GM18499 (cell line): ENCODE results near the gene DBR1.

Experiments
- ATAC-seq: cut with Tn5 transposase; IDR thresholded peaks from one replicate; pipeline ENCODE4 v1.9.1; 2021; ENCODE audit warnings: moderate number of reproducible peaks; ENCODE audit not compliant: insufficient read depth, unreplicated experiment

The DBR1 gene

GRCh38 chr3:138125548-138126221 is 49.0 kb downstream of the DBR1 start:
- ATAC-seq = no peak

GRCh38 chr3:138124706-138125355 is 49.9 kb downstream of the DBR1 start:
- no peak for ATAC-seq

- no peak for ATAC-seq
Measured at GRCh38 chr3:138124188-138124587, 50.5 kb downstream of the DBR1 start.

GRCh38 chr3:138119423-138119766 is 55.3 kb downstream of the DBR1 start:
- ATAC-seq = no peak

GRCh38 chr3:138118612-138119422 is 55.9 kb downstream of the DBR1 start:
- no peak for ATAC-seq

- ATAC-seq = no peak
Measured at GRCh38 chr3:138114988-138115971, 59.4 kb downstream of the DBR1 start, which contains the start of gene DZIP1L. DZIP1L (minus strand) TSS chr3:138115608; CDS start chr3:138103971, 11,637 bp downstream.

- ATAC-seq = no peak
Measured at GRCh38 chr3:138114431-138114918, 60.2 kb downstream of the DBR1 start.

GRCh38 chr3:138113326-138113725 is 61.4 kb downstream of the DBR1 start:
- no peak for ATAC-seq

- ATAC-seq = no peak
Measured at GRCh38 chr3:138112362-138112761, 62.4 kb downstream of the DBR1 start.
